ENCODE measurements around the gene IARS2.
A peak's percentile ranks its signal among the peaks of the same experiment; 100 is the strongest.
"Not testable (repeated sequence)": the region's sequence is repeated elsewhere in the genome, so short reads cannot be mapped to it uniquely, and the experiment has no call there.

The IARS2 gene

DNA sequence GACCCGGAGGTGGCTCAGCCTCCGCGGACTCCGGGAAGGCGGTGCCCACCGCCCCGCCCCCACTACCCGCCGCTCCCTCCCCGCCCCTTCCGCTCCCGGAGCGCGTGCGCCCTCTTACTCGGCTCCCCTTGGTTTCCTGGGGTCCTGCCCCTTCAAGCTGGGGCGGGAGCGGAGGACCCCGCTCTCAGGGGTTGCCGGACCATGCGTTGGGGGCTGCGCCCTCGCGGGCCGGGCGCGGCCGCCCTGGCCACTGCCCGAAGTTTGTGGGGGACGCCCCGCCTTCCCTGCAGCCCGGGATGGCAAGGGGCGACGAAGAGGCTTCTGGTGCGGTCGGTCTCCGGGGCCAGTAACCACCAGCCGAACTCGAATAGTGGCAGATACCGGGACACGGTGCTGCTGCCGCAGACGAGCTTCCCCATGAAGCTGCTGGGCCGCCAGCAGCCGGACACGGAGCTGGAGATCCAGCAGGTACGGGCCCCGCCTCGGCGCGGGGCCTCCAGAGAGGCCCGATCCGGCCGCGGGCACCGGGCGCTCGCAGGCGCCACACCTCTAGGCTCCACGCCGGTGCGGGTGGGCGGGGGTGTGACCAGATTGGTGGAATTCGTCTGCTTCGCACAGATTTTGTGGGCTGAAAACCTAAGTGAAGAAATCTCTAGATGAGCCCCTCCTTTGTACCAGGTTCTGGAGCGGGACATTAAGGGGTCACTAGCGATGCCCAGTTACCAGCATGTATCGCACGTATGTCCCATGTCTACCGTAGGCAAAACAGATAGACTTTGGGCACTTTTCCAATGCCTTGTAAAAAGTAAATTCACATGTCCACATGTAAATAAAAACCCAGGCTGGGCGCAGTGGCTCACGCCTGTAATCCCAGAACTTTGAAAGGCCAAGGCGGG lies at the start of gene IARS2:
Gene IARS2, plus strand, starts transcription at position 117 of the 896 bp plus-strand sequence. Its CDS starts 85 bp downstream, at position 202.
- peak; percentile 95 for DNase-seq (ENCODE audit: low spot score)

DNA sequence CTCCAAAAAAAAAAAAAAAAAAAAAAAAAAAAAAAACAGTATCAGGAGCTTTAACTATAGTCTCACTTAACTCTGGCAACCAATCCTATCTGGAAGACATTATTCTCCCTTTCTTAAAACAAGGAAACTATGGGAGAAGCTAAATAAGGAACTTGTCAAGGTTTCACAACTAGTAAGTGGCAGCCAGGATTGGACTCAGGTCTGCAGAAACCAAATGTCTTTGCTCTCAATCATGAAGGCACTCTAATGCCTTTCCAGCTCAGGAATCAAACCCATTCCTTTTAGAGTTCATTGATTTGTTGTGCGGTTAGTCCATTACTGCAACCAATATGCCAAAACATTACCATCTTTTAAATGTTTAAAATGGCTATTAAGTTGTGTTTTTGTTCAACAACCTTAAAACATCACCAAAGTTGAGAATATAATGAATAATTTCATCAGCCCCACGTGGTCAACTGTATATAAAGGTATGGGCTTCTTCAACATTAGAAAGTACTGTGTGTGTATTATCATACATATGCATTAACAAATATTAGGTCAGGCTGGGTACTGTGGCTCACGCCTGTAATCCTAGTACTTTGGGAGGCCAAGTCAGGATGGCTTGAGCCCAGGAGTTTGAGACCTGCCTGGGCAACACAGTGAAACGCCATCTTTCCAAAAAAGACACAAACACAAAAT lies 49.1 kb upstream of the IARS2 start:
- DNase-seq (ENCODE audit: low spot score), result no peak

DNA sequence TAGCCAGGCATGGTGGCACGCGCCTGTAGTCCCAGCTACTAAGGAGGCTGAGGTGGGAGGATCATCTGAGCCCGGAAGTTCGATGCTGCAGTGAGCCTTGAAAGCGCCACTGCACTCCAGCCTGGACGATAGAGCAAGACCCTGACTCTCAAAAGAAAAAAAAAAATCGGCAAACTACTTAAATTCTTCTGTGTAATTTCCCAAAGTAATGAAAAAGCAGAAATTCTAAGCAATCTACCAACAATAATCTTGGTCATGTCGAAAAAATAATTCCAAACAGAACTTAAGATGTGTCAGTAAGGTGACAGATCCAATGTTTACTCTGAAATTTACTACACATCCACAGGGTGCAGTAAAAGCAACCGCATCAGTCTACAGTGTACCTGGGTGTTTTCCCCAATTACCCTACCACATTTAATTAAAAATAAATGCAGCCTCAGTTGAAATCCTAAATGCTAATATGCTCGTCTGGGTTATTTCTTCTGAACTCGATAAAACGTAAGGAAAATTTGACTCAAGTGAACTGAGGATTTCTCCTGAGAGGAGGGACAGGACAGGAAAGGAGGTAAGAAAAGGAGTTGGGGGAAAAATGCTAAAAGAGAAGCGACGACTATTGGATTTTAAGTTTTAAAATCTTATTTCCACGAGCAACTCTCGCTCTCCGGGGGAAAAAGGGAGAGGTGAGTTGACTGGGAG lies 48.4 kb upstream of the IARS2 start:
- DNase-seq (ENCODE audit: low spot score), result no peak

DNA sequence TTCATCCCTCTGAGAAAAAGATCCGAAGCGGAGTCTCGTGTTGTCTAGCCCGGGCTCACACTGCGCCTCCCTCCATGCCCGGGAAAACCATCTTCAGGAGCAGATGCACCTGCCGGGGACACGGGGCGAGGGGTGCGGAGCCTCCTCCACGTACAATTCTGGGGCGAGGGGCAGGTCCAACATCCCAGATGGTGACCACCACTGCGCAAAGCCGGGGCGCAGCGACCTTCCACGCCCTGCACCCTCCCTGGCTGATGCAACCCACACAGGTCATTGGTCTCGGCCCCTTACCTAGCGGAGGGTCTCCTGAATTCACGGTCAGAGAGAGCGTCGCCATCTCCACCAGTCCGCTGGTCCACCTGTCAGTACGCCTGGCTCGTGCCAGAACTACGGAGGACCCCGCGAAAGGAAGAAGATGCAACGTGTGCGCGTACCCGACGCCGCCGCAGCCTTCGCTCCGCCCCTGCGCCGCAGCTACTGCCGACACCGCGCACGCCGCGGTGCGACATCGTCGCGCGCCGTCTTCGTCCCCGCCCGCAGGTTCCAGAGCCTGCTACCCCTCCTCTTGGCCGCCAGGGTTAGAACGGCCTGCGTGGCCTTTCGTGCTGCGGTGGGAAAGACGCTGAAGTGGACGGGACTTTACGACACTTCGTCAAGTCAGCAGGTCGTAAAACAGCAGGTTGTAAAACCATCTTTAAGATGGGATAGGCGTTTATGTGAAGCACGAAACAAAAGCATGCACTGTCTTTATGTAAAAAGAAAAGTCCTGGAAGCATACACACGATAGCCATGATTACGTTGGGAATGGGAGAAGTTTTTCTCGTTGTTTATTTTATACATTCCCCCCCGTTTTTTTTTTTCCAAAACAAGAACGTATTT lies 47.6 kb upstream of the IARS2 start, which contains the start of gene EPRS1:
Gene EPRS1, minus strand, starts transcription at position 454 of the 879 bp plus-strand sequence. Its CDS starts 117 bp downstream, at position 337.
- peak; percentile 97 for DNase-seq (ENCODE audit: low spot score)

DNA sequence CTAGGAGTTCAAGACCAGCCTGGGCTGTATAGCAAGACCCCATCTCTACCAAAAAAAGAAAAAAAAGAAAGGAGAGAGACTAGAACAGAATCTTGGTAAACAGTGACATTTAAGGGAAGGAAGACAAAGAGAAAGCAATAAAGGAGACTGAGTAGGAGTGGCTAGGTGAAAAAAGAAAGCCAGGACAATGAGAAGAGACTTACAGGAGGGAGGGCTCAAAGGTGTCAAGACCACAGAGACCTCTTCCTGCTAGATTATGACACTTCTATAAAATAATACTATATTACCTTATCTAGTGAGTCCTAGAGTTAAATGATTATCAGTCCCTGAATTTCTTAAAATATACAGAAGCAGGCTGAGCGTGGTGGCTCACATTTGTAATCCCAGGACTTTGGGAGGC lies 37.6 kb upstream of the IARS2 start:
- DNase-seq (ENCODE audit: low spot score), result no peak

DNA sequence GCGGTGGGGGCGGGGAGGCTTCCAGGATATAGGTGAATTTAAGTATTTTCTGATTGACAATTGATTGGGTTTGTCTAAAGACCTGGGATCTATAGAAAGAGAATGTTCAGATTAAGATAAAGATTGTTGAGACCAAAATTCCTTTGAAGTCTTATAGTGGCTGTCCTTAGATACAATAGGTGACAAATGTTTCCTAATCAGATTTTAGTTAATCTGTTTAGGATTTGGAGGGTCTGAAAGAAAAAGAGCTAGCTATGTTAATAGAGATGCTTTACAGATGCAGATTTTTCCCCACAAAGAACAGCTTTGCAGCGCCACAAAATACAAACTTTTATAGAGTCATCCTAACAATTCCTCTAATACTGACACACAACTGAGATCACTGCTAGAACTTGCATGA lies 33.1 kb upstream of the IARS2 start:
- DNase-seq (ENCODE audit: low spot score), result no peak

DNA sequence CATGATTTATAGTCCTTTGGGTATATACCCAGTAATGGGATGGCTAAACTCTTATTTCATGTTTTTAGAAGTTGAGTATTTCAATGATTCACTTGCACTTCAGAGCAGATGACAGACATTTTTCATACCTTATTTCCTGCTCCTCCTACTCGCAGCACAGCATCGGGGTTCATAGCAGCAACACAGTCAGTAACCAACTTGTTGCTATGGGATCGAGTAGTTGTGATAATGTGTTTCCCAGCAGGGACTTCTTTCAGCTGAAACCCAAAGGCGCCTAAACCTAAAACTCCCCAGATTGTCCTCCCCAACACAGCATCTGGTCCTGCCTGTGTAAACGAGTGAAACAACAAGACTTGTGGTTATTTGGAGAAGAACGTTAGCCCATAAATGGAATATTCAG lies 31.3 kb upstream of the IARS2 start:
- DNase-seq (ENCODE audit: low spot score), result no peak

DNA sequence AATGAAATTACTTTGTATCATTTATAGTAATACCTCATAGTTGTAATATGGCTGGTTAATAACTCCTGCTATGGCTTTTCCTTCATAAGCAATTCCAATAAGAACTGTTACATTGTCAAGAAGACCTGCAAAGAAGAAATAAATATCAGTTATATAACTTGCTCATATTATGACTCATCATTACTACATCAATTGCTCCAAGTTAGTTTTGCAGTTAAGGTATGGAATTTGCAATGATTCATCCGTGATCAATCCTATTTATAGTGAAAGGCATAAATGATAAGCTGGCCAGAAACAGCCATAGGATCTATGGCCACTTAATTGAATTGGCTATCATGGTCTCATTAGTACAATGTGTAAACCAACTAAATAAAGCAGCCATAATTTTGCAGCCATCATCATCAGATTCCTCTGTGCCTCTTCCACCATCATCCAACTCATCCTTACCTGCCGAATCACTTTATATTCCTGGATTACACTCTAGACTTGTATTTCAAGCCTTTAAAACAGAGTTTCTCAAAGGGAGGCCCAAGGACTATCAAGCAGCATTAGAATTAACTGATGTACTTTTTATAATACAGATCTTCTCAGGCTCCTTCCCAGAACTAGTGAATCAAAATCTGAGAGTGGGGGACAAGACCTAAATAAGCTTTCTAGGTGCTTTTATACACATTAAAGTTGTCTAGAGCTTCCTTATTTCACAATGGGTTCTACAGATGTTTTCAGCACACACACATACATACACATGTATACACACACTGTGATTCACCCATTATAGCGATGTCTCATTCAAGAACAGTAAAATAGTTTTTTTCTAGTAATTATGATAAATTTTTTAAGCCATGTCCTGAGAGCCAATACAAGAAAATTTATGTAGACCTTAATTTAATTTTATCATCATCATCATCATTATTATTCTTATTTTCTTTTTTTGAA lies 26.4 kb upstream of the IARS2 start:
- no peak for DNase-seq (ENCODE audit: low spot score)

DNA sequence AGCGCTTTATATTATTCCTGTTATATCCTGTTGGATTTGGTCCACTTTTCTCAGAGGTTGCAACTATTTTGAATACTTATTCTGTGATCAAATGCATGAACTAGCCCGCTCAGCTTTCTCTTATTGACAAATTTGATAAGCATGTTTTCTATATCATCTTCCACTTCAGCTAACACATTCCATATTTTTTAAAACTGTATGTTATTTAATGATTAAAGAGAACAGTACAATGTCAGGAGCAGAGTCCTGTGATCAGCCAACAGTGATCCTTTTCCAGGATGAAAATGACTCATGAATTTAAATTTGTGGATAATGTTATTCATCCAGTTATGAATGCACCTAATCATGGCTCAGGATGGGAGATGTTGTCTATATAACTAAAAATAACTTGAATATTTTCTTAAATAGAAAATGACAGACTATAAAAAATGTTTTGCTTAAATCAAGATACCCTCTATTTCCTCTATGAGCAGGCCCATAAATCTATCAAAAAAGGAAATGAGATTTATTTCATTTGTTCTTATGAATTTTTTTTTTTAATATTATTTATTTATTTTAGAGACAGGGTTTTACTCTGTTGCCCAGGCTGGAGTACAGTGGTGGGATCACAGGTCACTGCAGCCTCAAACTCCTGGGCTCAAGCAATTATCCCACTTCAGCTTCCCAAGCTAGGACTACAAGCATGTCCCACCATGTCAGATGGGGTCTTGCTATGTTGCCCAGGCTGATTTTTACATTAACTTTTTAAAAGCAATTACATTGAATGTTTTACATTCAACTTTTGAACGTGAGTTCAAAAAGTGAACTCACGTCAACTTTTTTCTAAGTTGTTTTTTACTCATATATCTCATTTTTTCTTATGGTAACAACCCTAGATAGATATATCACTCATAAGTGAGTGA lies 16.8 kb upstream of the IARS2 start:
- DNase-seq (ENCODE audit: low spot score), result no peak

DNA sequence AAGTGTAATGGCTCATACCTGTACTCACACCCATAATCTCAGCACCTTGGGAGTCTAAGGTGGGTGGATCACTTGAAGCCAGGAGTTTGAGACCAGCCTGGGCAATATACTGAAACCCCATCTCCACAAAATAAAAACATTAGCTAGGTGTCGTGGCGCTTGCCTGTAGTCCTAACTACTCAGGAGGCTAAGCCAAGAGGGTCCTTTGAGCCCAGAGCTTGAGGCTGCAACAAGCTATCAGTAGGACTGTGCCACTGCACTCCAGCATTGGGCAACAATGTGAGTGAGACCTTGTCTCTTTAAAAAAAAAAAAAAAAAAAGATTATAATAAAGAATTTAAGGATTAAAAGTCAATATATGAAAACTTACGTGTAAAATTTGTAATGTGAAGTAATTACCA lies 16.0 kb upstream of the IARS2 start:
- no peak for DNase-seq (ENCODE audit: low spot score)

DNA sequence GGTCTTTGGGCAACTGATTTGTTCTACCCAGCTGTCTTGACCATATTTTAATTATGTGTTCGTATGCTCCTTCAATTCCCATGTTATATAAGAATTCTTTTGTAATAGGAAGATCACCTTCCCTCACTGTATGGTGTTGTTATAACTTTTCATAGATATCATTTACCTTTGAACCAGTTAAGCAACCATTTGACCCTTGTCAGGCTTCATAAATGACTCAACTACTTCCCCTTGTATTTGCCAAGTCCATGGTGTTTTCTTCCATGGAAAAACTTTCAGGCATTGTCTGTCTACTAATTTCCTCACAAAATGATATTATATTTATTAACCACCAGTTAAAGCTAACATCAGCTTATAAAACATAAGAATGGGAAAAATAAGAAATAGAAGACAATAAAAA lies 9.5 kb upstream of the IARS2 start:
- DNase-seq (ENCODE audit: low spot score), result no peak

DNA sequence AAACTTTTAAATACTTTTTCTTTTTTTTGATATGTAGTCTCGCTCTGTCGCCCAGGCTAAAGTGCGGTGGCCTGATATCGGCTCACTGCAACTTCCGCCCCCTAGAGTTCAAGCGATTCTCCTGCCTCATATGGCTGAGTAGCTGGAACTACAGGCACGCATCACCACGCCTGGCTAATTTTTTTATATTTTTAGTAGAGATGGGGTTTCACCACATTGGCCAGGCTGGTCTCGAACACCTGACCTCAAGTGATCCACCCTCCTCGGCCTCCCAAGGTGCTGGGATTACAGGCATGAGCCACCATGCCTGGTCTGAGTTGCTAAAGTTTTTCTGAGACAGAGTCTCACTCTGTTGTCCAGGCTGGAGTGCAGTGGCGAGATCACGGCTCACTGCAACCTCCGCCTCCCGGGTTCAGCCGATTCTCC lies 7.7 kb upstream of the IARS2 start:
- DNase-seq (ENCODE audit: low spot score), result not testable (repeated sequence)

DNA sequence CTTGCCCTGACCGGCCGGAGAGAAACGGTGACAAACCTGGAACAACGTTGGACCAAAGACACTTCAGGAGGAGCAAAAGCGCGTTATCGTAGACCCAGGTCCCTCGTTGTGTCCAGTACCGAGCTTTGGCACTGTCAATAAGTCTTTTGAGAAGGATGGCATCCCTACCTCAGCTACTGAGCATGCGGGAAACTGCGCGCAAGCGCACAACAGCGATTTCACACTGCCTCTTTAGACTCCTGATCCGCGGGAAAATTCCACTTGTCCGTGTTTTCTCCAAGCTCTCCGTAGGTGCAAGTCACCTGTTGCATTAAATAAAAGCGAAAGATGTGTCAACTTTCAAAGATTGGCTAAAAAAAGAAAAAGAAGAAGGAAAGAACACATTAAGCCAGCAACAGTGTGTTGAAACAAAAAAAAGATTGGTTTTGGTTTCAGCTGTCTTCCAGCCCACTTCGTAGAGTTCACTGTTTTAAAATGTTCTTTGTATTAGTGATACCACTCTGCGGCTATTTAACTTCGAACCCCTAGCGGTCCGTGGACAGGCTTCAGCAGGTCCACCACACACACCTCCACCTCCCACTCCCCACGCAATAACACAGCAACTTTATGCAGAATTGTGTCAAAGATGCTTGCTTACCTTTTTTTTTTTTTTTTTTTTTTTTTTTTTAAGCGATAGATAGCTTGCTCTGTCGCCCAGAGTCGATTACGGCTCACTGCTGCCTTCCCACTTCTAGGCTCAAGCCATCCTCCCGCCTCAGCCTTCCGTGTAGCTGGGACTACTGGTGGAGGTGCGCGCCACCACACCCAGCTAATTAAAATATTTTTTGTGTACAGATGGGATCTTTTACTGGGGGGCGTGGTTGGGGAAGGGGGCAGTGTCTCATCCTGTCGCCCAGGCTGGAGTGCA lies 4.0 kb upstream of the IARS2 start, which contains the start of gene BPNT1:
Gene BPNT1, minus strand, starts transcription at position 139 of the 907 bp plus-strand sequence. CDS start 9,942 bp downstream, outside the sequence.
- peak; percentile 97 for DNase-seq (ENCODE audit: low spot score)

DNA sequence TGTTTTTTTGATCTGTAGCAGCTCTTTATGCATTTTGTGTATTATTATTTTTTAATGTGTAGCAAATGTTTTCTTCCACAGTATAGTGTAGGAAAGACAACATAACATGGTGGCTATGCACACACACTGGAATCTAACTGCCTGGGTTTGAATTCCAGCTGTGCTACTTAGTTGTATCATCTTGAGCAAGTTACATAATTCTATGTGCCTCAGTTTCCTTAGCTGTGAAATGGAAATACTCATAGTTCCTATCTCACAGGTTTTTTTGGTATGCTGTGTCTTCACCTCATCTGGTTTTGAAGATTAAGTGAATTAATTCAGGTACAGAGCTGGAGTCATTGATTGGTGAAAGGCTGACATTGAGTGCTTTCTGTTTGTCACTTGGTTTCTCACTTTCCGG lies 1.2 kb upstream of the IARS2 start:
- DNase-seq (ENCODE audit: low spot score), result no peak

DNA sequence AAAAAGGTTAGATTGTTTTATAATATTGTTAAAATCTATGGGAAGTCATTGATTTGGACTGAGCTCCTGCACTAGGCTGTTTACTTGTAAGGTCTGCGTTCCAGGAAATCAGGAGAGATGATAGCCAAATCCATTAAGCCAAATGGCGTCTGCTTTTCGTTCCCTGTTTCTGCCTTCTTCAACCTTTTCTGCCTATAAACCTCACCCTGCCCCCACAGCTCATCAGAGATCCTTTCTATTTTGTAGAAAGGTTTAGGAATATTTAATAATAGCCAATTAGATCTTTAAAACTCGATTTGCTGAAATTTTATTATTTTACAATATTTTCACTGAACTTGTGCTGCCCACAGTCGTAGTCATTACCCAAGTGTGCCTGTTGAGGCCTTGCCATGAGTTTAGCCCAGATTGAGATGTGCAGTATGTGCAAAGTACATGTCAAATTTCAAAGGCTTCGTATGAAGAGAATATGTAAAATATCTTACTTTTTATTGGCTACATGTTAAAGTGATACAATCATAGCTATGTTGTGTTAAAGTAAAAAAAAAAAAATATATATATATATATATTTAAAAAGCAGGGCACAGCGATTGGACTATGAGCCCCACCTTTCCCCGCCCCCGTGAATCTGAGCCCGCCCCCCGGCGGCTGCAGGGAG lies 444 bp upstream of the IARS2 start:
- DNase-seq (ENCODE audit: low spot score), result no peak

DNA sequence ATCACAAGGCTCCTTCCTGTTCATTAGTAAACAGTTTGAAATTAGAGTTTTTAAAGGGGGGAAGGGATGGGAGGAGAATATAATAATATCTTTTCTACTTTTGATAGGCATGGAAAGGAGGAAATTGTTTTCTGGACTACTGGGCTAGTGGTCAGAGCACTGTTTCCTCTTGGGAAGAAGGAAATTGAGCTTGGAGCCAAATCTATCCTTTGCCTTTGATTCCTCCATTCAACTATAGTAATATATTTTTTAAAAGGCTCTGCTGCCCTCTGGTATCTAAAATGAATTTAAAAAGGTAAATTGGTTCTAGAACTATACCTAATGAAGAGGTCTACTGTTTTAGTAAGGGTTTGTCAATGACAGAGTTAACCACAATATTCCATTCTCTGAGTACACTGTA lies 5.9 kb downstream of the IARS2 start:
- no peak for DNase-seq (ENCODE audit: low spot score)

DNA sequence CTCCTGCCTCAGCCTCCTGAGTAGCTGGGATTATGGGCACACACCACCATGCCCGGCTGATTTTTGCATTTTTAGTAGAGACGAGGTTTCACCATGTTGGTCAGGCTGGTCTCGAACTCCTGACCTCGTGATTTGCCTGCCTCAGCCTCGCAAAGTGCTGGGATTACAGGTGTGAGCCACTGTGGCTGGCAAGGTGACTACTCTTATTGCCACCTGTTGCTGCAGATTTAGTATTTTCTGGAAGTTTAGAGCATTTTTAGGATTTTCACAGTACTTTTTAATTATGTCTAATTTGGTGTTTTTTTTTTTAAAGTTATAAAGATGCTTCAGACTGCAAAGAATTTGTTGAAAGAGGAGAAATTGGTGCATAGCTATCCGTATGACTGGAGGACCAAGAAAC lies 16.5 kb downstream of the IARS2 start:
- DNase-seq (ENCODE audit: low spot score), result not testable (repeated sequence)

DNA sequence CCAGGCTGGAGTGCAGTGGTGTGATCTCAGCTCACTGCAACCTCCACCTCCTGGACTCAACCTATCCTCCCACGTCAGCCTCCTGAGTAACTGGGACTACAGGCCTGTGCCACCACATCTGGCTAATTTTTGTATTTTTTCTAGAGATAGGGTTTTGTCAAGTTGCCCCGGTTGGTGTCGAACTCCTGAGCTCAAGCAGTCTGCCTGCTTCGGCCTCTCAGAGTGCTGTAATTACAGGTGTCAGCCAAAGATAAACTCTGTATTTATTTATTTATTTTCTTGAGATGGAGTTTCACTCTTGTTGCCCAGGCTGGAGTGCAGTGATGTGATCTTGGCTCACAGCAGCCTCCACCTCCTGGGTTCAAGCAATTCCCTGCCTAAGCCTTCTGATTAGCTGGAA lies 18.7 kb downstream of the IARS2 start:
- DNase-seq (ENCODE audit: low spot score), result not testable (repeated sequence)

Measured in AG08395 (cell line).